GM19452 (cell line): ENCODE results near the gene RTP5.
"Not testable (repeated sequence)": the region's sequence is repeated elsewhere in the genome, so short reads cannot be mapped to it uniquely, and the experiment has no call there.

Experiments
- ATAC-seq: cut with Tn5 transposase; IDR thresholded peaks from one replicate; pipeline ENCODE4 v1.9.1; 2021; ENCODE audit not compliant: unreplicated experiment

RTP5 gene

GRCh38 chr2:241900251-241901017, 30.9 kb downstream of the RTP5 start:
- ATAC-seq: no peak

GRCh38 chr2:241901018-241901380, 31.5 kb downstream of the RTP5 start:
- no peak for ATAC-seq

GRCh38 chr2:241901500-241902351, 32.2 kb downstream of the RTP5 start:
- ATAC-seq: no peak

GRCh38 chr2:241902357-241902991, 32.9 kb downstream of the RTP5 start:
- ATAC-seq: no peak

GRCh38 chr2:241903121-241904010, 33.8 kb downstream of the RTP5 start:
- no peak for ATAC-seq

- ATAC-seq: no peak
These were observed 34.6 kb downstream of the RTP5 start for GRCh38 chr2:241904011-241904718.

GRCh38 chr2:241904791-241905710, 35.5 kb downstream of the RTP5 start:
- ATAC-seq: no peak

- no peak for ATAC-seq
These were observed 36.3 kb downstream of the RTP5 start for GRCh38 chr2:241905716-241906377.

GRCh38 chr2:241906378-241906770, 36.8 kb downstream of the RTP5 start:
- ATAC-seq: not testable (repeated sequence)

- ATAC-seq: no peak
These were observed 37.5 kb downstream of the RTP5 start for GRCh38 chr2:241906826-241907570.

GRCh38 chr2:241907831-241908230, 38.3 kb downstream of the RTP5 start:
- ATAC-seq: not testable (repeated sequence)

- ATAC-seq: no peak
These were observed 39.3 kb downstream of the RTP5 start for GRCh38 chr2:241908686-241909420.

GRCh38 chr2:241909769-241910168, 40.2 kb downstream of the RTP5 start:
- no peak for ATAC-seq

- ATAC-seq: no peak
These were observed 41.3 kb downstream of the RTP5 start for GRCh38 chr2:241910604-241911520.

- no peak for ATAC-seq
These were observed 42.0 kb downstream of the RTP5 start for GRCh38 chr2:241911551-241911950.

- ATAC-seq: no peak
These were observed 42.6 kb downstream of the RTP5 start for GRCh38 chr2:241912021-241912555.
